CD4-positive, alpha-beta T cell treated with Interleukin-4 for 1 hour (primary cell): ENCODE measurements around the gene MANBA.
"Not testable (repeated sequence)": the region's sequence is repeated elsewhere in the genome, so short reads cannot be mapped to it uniquely, and the experiment has no call there.

Experiments used
- DNase-seq, 2 donors: peaks; one replicate each; pipeline ENCODE4 v3.0.0-alpha.2; 2020 to 2022

MANBA gene

GRCh38 chr4:102761296-102761701, 531 bp upstream of the MANBA start:
- no peak for DNase-seq

GRCh38 chr4:102759831-102760644, 730 bp downstream of the MANBA start:
- peak; percentile 58 to 87 for DNase-seq

GRCh38 chr4:102758241-102759160, 2.3 kb downstream of the MANBA start:
- DNase-seq: no peak

DNA sequence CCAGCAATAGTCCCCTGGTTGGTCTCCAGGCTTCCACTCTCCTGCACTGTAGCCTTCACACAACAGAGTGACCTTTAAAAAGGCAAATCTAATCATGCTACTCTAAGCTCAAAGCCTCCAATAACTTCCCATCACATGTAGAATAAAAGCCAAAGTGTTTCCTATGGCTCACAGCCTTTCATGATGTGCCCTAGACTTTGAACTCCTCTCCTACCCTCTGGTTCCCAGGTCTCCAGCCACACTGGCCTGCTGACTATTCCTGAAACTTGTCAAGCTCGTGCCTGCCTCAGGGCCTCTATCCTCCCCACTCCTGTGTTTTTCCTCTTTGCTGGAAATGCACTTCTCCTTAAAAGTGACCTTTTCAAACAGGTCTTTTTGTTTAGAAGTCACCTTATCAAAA, 3.1 kb downstream of the MANBA start:
- DNase-seq: no peak

GRCh38 chr4:102754044-102754443, 6.7 kb downstream of the MANBA start:
- no peak for DNase-seq

GRCh38 chr4:102751941-102752340, 8.8 kb downstream of the MANBA start:
- no peak for DNase-seq

- DNase-seq: peak; percentile 10 to 66
These were observed 17.4 kb downstream of the MANBA start for GRCh38 chr4:102743352-102743751.

- not testable (repeated sequence) for DNase-seq
These were observed 22.0 kb downstream of the MANBA start for GRCh38 chr4:102738802-102739201.

DNA sequence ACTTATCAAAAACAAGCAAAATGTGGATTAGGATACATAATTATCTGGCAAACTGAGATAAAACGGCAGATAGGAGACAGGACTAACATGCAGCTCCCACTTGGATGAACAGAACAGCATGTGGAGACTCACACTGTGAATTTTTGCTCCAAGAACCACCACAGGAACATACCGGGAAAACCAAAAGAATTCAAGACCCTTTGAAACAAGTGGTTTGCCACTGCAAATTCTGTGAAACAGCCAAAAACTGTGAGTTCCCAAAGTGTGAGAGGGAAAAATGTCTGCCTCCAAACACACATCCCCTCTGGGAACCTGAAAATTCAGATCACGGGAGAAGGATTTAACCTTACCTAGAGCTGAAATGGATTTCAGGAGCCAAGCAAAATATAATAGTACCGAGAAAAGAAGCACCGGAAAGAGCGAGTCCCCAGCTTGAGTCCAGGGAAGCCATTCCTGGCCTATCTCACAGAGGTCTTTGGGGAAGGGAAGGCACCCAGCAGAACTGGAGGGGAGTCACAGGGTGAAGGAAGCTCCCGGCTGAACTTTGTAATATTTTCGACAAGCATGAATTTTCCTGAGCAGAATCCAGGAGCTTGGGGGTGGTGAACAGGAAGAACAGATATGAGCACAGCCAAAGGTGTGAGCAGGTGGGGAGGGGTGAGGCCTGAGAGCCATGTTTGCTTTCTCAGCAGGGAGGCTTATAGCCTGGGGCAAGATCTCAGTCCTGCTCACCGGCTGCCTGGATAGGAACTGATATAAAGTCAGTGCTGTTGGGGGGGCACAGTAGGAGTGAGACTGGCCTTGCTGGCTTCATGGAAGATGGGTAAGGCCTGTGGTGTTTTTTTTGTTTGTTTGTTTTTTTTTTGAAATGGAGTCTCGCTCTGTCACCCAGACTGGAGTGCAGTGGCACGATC, 23.9 kb downstream of the MANBA start:
- DNase-seq: no peak

GRCh38 chr4:102735582-102735981, 25.2 kb downstream of the MANBA start:
- DNase-seq: no peak

DNA sequence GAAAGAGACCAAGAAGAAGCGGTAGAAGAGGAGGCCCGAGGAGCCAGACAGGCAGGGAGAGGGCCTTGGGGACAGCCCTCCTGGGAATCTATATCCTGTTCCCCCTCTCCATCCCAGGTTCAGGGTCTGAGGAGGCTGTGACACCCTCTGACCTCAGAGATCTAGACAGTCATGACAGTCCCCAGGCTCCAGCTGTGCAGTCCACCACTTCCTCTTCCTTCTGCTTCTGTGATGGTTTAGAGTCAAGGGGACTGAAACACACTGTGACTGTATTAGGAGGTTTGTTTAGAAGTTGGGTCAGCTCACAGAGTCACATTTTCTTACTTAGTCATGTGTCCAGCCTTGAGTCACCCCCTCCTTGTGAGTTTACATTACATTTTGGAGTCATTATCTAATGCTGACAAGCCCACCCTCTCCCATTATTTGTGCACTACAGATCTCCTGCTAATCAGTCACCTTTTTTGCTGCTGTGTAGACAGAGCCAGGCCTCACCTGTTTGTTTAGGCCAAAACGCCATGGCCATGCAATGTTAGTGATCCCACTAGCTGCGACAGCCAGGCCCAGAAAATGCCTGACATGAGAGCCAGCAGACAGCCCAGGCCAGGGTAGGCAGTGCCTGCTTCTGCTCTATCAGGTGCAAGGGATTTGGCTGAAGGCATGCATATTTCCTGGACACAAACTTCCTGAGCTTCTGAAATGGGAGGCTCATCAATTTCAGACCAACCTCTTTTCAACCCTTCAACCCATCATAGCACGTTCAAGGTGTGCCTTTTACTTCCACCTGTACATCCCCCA, 26.0 kb downstream of the MANBA start:
- peak in 1 of 2 donors; percentile 45 for DNase-seq

DNA sequence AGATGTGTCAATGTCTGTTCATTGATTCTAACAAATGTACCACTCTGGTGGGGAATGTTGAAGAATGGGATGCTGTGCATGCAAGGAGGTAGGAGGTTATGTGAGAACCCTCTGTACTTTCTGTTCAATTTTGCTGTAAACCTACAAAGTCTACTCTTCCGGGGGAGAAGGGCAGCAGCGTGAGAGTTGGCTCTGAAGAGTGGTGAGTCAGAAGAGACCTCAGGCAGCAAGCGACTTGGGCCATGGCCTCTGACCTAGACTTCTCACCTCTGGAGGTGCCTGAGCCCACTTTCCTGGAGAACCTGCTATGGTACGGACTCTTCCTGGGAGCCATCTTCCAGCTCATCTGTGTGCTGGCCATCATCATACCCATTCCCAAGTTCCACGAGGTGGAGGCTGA, 26.7 kb downstream of the MANBA start:
- DNase-seq: no peak

DNA sequence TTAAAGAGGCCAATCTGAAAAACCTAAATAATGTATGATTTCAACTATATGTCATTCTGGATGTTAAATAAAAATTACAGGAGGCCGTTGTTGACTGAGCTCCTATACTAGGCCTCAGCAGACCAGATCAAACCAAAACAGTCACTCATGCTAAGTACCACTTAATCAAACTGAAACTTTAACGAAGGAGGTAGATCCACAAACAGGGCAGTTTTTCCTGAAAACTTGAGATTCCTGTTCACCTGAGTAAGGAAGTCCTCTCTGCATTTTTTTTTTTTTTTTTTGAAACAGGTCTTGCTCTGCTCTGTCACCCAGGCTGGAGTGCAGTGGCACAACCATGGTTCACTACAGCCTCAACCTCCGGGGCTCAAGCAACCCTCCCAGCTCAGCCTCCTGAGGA, 27.7 kb downstream of the MANBA start:
- DNase-seq: no peak

DNA sequence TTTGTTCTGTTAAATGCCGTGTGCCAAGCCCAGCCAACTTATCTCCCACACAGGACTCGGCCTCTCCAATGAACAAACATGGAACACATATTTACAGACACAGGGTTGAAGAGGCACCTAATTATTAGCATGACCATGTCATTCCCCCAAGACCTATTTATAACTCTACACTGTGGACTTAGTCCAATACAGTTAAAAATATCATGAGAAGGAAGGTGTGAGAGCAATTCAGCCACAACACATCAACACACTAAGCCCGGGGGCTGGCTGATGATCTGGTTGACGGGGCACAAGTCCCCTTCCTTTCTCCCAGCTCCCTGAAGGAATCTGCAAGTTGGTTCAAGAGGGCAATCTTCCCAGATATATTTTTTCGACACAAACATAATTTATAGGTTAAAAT, 28.1 kb downstream of the MANBA start:
- DNase-seq: no peak

GRCh38 chr4:102730968-102731533, 29.7 kb downstream of the MANBA start:
- no peak for DNase-seq

DNA sequence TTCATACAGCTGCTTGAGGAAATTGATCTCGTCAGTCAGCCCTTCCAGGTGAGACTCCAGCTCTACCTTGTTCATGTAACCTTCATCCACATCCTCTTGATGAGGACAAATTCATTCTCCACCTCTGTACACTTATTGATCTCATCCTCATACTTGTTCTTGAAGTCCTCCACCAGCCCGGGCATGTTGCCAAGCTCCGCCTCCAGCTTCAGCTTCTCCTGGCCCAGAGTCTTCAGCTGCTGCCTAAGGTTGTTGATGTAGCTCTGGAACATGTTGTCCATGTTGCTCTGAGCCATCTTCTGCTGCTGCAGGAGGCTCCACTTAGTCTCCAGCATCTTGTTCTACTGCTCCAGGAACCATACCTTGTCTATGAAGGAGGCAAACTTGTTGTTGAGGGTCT, 31.3 kb downstream of the MANBA start:
- DNase-seq: not testable (repeated sequence)

GRCh38 chr4:102726919-102727318, 33.8 kb downstream of the MANBA start:
- DNase-seq: not testable (repeated sequence)

DNA sequence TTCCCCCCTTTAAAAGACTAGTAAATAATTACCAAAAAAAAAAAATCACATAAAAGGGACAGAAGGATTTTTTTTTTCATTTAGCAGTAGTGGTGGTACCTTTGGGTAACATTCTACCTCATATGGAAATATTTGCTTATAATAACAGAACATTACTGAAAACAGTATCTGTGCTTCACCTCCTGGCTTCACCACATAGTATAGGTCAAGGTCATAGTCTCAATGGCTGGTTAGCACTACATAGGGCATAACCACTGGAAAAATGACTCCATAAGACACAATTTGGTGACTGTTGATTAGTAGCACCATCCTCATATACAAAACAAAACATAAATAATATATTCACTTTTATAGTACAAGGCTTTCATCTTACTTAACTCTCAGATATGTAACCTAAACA, 34.7 kb downstream of the MANBA start:
- DNase-seq: no peak

DNA sequence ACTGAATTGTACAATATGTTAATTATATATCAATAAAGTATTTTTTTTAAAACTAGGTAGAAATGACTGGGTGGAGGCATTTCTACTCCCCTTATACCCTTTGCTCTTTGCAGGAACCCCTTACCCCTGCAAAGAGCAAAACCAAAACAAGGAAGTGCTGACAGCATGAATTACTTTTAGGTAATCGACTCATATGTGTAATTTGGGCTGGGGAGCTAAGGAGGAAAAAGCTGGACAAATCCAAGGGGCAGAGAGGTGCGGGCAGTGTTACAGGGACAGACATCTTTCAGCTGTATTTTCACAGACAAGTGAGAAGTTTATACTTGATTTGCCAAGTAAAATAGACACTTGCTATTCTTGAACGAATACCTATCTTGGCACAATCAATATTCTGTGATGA, 35.5 kb downstream of the MANBA start:
- no peak for DNase-seq

DNA sequence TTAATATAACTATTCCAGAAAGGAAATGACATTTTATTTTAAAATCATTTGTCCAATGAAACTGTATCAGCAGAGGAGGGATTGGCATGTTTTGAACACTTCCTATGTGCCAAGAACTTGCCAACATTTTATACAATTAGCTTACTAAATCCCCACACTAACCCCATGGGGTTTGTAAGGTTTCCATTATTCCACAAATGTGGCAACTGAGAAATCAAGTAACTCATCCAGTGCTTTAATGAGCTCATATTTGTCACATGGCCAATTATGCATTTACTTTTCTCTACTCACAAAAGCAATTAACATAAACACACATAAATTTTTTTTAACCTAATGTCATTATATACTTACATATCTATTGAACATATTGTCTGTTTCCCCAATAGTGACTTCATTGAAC, 37.3 kb downstream of the MANBA start:
- no peak for DNase-seq

DNA sequence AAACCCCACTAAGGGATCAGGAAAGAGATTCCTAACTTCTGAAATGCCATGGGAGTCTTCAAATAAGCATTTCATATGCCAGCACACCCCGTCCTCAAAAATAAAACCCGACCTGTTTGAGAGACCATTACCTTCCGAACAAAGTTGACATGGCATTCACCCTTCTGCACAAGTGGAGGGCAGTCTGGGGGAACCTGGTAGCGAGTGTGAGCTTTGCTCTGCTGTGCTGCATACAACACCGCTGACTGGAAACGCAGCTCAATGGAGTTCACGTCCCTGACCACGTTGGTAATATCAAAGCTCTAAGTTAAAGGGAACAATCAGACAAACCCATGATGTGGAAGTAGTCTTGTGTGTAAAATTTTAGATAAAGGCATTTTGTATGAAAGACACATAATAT, 38.0 kb downstream of the MANBA start:
- no peak for DNase-seq
